ENCODE results near the gene TAMALIN. TPM values are rescaled to one million over a fixed set of nuclear protein-coding genes. Genes with fewer than 3 reads are reported as not detected.

Gene TAMALIN
- total and polyA plus RNA-seq, 12 donors, result 1.8 to 44.9 (median 14.9) TPM

DNA sequence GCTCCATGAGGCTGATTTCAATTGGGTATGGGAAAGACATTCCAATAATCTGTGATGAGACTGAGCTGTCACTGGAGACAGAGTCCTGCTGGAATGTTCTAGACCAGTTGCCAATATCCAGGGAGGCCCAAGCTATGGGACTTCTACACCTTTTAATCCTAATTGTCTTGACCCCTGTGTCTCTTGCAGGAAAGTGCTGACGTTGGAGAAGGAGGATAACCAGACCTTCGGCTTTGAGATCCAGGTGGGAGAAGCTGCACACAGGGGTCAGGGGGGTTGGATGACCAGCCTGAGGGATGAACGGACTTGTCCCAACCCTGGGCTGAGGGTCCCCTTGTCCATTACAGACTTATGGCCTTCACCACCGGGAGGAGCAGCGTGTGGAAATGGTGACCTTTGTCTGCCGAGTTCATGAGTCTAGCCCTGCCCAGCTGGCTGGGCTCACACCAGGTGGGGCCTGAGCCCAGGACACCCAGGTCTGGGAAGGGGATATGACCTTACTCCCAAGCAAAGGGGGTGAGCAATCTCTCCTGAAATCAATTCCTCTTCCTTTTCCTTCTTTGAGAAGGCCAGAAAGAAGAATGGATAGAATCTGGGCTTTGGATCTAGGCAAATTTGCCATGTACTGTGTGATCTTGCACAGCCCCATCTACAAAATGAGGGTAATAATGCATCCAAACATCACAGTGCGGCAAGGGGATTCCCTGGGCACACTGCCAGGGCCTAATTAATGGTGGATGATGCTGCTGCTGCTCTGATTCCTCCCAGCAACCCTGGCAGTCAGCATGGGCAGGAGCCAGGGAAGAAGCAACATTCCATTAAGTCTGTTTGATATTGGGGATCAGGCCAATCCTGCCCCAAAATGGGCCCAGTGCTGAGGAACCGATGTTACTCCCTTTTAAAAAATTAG lies 4.2 kb downstream of the TAMALIN start:
- Histone ChIP-seq H3K27me3 (peaks cover 19% of the 10 kb centered on the region), H3K36me3 (replicated peaks in 1 of 2) (no peaks in the 10 kb centered on the region), H3K9me3 (replicated peaks in 1 of 3) (no peaks in the 10 kb centered on the region), H3K4me1 (replicated peaks in 1 of 2) (peaks cover 0 to 12% of the 10 kb centered on the region in 2 donors), H3K4me3 (no peak overlapping the region), H3K27ac (peak overlapping the region in 3 of 5 donors; percentile 39 to 88 (median 73))
- no peak for DNase-seq
- WGBS, 4 donors, result 59 to 75% (median 64%) methylated on average over 5 to 8 of the region's 8 CpGs
- intact Hi-C loops (cut with DNase I), result no loop called here
- TF ChIP-seq CTCF (IDR thresholded peaks at IDR 0.05) (no peak), POLR2A (IDR thresholded peaks at IDR 0.05) (no peak)

GRCh38 chr12:52011602-52012214 lies 5.0 kb downstream of the TAMALIN start:
- no peaks in the 10 kb centered on the region for H3K9me3 ChIP-seq (replicated peaks in 1 of 3)
- H3K4me3 ChIP-seq, result no peak overlapping the region
- H3K27me3 ChIP-seq, result peaks cover 17% of the 10 kb centered on the region
- TF ChIP-seq POLR2A (IDR thresholded peaks at IDR 0.05), result no peak
- no peak for TF ChIP-seq CTCF (IDR thresholded peaks at IDR 0.05)
- DNase-seq, result no peak
- WGBS, 4 donors, result 85 to 91% (median 89%) methylated on average over 8 of the region's 8 CpGs
- intact Hi-C loops (cut with DNase I), result no loop called here
- no peak overlapping the region for H3K27ac ChIP-seq
- H3K36me3 ChIP-seq (replicated peaks in 1 of 2), result no peaks in the 10 kb centered on the region
- H3K4me1 ChIP-seq (replicated peaks in 1 of 2), result peaks cover 0 to 5% of the 10 kb centered on the region in 2 donors

DNA sequence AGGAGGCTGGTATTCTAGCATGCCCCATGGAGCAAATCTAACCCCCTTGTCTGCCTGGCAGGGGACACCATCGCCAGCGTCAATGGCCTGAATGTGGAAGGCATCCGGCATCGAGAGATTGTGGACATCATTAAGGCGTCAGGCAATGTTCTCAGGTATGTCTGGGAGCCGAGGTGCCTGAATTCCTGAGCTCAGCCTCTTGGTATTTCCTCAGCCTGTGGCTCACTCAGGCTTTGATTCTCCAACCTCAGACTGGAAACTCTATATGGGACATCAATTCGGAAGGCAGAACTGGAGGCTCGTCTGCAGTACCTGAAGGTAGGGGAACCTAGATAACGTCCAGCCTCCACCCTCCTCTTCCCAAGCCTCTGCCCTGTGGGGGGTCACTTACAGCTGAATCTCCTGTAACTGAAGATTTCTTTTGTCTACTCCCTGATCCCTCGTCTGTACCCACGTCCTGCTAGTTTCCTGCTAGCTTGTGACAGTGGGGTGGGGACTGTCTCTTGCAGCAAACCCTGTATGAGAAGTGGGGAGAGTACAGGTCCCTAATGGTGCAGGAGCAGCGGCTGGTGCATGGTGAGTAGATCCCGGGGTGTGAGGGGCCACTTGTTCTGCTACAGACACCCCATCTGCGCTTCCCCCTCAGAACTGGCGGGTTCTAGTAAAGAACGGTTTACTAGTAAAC lies 7.0 kb downstream of the TAMALIN start:
- no peak for DNase-seq
- no peak overlapping the region for H3K27ac ChIP-seq
- WGBS, 4 donors, result 86 to 92% (median 89%) methylated on average over 16 of the region's 16 CpGs
- H3K27me3 ChIP-seq, result peaks cover 6% of the 10 kb centered on the region
- TF ChIP-seq CTCF (IDR thresholded peaks at IDR 0.05) (no peak), POLR2A (IDR thresholded peaks at IDR 0.05) (no peak)
- no peaks in the 10 kb centered on the region for H3K36me3 ChIP-seq (replicated peaks in 1 of 2)
- H3K9me3 ChIP-seq (replicated peaks in 1 of 3), result no peaks in the 10 kb centered on the region
- no peaks in the 10 kb centered on the region for H3K4me1 ChIP-seq (replicated peaks in 1 of 2)
- intact Hi-C loops (cut with DNase I), result no loop called here
- H3K4me3 ChIP-seq, result no peak overlapping the region

Data from adrenal gland (tissue), 12 donors.